Measurements from ENCODE around the gene RIC3.

Gene RIC3

DNA sequence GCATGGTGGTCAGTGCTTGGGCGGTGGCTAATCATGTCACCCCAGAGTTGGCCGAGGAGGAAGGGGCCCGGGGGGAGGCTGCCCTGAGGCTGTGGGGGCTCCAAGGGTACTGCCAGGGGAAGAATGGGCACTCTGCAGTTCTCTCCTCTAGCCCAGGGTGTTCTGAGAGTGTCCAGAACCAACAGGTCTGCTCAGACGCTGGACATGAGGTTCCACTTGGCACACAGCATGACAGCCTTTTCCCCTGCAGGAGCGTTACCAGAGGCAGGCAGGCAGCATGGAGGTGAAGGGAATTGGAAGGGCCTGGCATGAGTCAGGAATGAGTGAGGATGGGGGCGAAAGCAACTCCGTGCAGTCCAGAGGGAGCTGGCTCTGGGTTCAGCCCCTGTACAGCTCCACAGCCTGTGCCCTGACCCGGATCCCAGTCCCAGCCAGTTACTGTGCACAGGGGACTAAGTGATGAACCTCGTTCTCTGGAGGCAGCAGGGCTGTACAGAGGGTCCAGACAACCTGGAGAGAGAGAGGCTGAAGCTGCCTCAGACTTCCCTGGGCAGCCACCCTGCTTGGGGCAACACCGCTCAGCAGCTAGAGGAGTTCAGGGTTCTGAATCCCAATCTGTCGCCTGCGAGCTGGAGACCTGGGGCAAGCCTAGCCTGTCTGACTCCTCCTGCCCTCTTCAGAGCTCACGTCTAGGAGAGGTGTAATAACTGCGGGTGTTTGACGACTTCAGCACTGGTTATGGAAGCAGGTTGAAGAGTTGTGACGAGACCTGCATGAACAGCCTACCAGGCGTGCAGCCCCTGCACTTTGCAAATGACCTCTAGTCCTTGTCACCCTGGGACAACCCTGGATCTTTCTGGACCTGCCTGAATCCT, 102.6 kb downstream of the RIC3 start:
- no peak for DNase-seq

DNA sequence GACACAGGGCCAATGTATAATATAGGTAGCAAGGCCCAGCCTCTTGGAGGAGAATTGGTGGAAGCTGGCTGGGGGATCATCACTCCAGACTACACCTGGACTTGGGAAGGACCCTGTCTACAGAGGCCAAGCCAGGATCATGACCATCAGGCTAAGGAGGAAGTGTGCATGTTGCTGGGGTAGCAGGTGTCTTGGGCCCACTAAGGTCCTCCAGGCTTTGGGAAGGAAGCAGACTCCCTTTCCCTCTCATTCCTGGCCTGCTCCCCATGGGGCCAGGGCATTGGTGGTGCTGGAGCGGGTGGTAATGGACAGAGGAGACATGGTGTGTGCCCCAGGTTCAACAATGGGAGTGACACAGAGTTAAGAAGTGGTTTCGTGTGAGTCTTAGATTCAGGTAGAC, 103.8 kb downstream of the RIC3 start:
- no peak for DNase-seq

DNA sequence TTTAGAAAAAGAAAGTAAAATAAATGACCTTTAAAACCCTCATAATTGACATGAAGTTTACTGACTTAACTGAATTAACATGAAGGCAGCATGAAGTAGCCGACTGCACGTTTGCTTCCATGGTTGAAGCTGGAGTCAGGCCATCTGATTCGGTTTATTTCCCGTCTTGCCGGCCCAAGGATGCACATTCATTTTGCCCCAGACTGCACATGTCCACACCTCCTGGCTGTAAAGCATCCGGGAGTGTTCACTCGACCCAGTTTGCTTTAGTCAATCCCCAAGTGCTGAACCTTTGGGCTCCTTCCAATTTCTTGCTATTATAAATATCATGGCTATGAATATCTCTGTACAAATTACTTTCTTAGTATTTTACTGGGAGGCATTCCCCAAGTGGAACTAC, 105.5 kb downstream of the RIC3 start:
- DNase-seq: no peak

DNA sequence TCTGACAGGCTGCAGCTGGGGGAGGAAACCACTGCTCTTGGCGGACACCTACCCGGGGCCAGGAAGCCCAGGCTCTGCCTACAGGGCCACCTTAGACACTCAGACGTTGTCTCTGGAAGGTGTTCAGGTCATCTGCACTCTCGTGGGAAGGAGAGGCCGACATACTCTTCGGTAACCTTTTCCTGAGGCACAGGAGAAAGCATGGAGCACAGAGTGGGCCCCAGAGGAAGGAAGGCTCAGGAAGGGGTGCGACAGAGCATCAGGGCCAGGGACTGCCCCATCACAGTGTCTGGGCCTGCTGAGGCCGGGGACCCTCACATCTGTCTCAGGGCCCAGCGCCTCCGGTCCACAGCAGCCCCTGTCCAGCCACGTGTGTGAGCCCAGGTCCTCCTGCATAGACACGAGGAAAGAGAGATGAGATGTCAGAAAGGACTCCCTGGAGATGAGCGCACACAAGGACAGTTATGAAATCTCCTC, 106.0 kb downstream of the RIC3 start:
- DNase-seq: no peak

DNA sequence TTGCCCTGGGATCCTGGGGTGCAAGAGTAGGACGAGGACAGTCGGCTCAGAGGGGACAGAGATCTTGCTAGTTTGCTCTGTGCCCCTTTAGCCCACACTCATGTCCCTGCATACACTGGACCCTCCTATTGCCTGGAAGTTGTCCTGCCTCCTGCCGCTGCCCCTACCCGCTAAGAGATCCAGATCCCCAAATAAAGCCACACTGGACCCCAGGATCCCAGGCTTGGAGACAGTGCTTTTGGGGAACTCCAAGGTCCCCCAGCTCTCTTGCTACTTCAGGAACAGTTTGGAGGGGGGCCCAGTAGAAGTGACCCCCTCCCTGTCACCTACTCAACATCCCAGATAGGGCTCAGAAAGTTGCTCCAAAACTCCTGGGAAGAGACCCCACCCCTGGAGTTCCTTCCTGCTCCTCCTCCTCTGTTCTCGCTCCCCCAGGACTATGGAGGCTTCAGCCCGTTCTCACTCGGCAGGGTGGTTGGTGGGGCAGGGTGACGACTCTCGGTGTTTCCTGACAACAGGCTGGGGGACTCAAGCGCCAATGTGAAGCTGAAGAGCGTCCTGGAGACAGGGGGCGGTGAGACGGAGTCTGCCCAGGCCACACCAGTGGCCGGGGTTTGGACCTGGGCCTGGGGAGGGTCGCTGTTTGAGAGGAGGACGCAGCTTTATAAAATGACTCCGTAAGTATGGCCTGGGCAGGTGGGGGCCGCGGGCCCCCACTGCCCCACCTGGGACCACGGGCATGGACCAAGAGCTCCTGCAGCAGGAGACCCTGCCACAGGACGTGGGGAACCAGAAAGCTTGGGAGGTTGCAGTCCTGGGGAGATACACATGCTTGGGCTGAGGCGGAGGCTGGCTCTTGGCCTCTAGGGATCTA, 107.0 kb downstream of the RIC3 start:
- no peak for DNase-seq

DNA sequence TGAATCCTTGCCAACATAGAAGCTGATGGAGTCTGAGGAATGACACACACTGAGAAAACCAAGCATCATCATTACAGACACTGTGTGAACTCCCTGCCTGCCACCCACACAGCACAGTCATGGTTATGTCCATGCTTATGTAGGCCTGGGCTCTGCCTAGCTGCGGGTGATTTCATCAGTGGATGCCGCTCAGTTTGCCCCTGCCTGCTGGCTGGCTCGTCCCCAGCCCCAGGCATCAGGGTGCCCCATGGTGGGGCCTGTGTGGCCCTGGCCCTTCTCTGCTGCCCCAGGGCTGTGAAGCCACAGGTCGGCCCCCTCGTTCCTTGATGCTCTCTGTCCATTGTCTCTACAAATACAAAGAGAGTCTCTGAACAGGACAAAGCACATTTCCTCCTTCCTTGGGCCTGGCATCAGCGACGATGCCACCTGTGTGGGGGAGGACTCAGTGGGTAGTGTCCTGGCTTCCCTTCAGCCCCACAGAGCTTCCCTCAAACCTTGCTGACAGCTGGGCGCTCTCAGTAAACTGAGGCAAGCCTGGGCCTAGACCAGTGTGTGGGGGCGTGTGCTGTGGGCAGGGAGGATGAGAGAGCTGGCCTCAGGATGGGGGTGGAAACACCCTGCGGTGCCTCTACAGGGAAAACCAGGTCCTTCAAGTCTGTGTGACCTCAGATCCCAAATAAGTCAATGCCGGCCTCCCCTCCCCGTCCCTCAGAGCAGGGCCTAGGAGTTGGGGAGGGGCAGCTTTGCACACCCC, 107.8 kb downstream of the RIC3 start:
- DNase-seq: no peak

DNA sequence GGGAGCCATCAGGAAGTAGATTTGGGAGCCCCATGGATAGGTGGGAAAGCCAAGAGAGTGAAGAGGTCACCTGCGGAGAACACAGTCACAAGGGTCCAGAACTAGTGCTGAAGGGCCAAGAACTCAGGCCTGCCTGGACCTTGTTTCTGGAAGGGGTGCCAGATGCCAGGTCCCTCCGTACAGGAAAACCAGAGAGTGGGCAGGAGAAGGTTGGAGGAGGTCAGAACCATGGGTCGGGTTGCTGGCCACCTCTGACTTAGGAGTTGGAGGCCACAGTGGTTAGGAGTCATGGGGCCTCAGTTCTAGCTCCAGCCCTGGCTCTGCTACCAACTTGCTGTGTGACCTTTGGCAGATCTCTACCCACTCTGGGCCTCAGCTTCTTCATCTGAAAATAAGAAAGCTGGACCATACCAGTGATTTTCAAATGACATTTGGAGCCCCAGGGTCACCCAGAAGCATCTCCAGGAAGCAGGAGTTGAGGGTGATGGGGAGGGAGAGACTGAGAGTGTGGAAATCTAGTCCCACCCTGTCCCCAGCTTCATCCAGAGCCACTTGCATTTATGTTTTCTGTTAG, 108.6 kb downstream of the RIC3 start:
- DNase-seq: no peak

DNA sequence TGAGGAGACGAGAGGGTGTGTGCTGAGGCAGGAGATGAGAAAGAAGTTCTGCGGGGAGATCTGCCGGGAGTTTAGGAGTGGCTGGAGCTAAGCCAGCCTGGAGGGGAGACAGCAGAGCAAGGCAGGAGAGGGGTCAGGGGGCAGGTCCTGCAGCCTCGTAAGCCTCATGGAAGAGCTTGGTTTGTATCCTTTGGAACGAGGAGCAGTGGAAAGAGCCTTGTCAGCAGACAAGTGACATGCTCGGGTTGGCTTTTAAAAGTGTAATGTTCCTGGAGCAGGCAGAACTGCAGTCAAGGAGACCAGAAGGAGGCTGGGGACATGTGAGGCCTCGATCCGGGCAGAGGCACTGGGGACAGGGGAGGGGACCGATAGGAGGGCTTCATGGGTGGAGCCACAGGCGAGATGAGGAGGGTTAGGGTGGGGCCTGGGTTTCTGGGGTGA, 109.2 kb downstream of the RIC3 start:
- DNase-seq: no peak

DNA sequence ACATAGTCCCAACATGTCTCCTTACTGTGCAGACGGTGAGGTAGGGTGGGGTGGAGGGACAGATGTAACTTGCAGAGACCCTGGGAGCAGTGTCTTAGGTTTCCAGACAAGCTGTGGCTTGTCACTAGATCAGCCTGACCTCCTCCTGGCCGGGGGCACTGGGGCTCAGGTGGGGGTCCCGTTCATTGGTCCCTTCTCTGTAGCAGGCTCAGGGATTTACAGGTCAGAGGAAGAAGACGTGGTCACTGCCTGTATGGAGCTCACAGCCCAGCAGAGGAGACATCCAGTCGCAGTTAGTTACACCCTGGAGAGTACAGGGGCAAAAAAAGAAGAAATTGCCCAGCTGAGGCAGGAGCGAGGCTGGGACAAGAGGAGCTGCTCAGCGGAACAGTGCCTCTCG, 109.8 kb downstream of the RIC3 start:
- DNase-seq: no peak

DNA sequence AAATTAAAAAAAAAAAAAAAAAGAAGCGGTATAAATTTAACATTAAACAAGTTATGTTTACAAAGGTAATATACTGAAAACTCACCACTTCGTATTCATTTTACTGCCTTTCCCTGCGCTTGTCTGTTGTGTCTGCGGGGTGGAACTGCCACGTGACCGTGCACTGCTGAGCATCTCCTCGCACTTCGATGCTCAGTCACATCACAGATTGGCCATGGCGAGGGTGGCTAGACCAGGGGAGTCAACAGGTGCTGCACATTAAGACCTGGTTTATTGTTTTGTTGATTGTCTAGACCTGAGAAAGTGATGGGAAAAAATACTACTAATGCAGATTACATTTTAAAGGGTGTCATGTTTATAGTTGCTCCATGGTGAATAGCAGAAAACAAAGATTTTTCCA, 110.6 kb downstream of the RIC3 start:
- DNase-seq: no peak

DNA sequence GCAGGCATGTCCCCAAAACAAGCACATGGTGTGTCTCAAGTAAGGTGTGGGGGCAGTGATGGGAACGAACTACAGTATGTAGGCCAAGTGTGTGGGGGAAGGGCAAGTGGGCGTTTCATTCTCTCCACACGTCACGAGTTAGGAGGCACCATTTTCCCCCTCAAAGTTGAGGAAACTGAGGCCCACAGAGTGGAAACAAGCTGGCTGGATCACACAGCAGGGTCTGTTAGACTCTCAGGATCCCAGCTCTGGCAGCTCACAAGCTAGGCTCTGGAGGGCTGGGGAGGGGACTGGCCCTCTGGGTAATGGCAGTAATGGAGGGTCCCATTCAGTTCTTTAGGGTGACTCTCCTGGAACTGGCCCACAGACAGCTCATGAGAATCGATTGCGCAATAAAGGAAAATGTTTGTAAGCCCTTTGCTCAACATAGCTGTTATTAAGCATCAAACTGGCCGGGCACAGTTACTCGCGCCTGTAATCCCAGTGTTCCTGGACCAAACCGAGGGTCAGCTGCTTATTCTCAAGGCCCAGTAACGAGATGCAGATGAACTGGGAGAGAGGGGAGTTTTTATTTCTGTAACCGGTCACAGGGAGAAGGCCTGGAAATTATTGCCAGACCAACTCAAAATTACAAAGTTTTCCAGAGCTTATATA, 111.9 kb downstream of the RIC3 start:
- no peak for DNase-seq

Data from RPMI8226 (cell line).